Suprapubic skin (tissue), 4 donors: Measurements from ENCODE around the gene MIA.

ENCODE experiments used
- POLR2A ChIP-seq, 2 donors: fragments of 450-650 bp; IDR thresholded peaks; one replicate each; pipeline ENCODE4 v1.6.1; 2017; ENCODE audit warnings: antibody characterized with exemption in 2 of 2, mild to moderate bottlenecking in 2 of 2, moderate library complexity in 2 of 2
- POLR2AphosphoS5 ChIP-seq, 3 donors: sonication (generic); formaldehyde crosslinking; IDR thresholded peaks; one replicate each; pipeline ENCODE4 v1.6.1; 2017; ENCODE audit warnings: antibody characterized with exemption in 3 of 3
- TF ChIP-seq, protein P1 (sequence below), 2 donors: fragments of 200-600 bp in 1 of 2; fragments of 450-650 bp in 1 of 2; sonication (generic) in 1 of 2; IDR thresholded peaks; one replicate each; pipeline ENCODE4 v1.5.1; 2016 to 2019; ENCODE audit warnings: antibody characterized with exemption in 2 of 2, mild to moderate bottlenecking in 1 of 2, moderate library complexity in 1 of 2

- TF ChIP-seq POLR2A (IDR thresholded peaks at IDR 0.05) (no peak), POLR2AphosphoS5 (IDR thresholded peaks at IDR 0.05) (no peak)
- TF ChIP-seq, protein P1, sequence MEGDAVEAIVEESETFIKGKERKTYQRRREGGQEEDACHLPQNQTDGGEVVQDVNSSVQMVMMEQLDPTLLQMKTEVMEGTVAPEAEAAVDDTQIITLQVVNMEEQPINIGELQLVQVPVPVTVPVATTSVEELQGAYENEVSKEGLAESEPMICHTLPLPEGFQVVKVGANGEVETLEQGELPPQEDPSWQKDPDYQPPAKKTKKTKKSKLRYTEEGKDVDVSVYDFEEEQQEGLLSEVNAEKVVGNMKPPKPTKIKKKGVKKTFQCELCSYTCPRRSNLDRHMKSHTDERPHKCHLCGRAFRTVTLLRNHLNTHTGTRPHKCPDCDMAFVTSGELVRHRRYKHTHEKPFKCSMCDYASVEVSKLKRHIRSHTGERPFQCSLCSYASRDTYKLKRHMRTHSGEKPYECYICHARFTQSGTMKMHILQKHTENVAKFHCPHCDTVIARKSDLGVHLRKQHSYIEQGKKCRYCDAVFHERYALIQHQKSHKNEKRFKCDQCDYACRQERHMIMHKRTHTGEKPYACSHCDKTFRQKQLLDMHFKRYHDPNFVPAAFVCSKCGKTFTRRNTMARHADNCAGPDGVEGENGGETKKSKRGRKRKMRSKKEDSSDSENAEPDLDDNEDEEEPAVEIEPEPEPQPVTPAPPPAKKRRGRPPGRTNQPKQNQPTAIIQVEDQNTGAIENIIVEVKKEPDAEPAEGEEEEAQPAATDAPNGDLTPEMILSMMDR (IDR thresholded peaks at IDR 0.05) = no peak
Measured at GRCh38 chr19:40776932-40777644, 1.8 kb downstream of the MIA start.
